ENCODE data around the gene TARBP2. TPM values are rescaled to one million over a fixed set of nuclear protein-coding genes. Genes with fewer than 3 reads are reported as not detected.
A peak's percentile ranks its signal among the peaks of the same experiment; 100 is the strongest.

TARBP2 gene
- total and polyA plus RNA-seq, 8 donors = 11.7 to 50.1 (median 17.1) TPM

GRCh38 chr12:53495903-53496751 lies 5.0 kb upstream of the TARBP2 start:
- Histone ChIP-seq H3K27me3 (no peaks in the 10 kb centered on the region), H3K4me1 (peaks cover 5 to 23% (median 15%) of the 10 kb centered on the region in 3 donors), H3K9me3 (no peaks in the 10 kb centered on the region), H3K4me3 (no peak overlapping the region), H3K27ac (peak overlapping the region; percentile 5 to 65 (median 35)), H3K36me3 (no peaks in the 10 kb centered on the region)
- intact Hi-C loops (cut with DNase I) = no loop called here
- FAIRE-seq (no peak), ATAC-seq (no peak), DNase-seq (peak in 2 of 6 donors; percentile 32 to 35)
- WGBS, 2 donors = 40 to 51% methylated on average over 5 of the region's 5 CpGs
- TF ChIP-seq, protein P1, sequence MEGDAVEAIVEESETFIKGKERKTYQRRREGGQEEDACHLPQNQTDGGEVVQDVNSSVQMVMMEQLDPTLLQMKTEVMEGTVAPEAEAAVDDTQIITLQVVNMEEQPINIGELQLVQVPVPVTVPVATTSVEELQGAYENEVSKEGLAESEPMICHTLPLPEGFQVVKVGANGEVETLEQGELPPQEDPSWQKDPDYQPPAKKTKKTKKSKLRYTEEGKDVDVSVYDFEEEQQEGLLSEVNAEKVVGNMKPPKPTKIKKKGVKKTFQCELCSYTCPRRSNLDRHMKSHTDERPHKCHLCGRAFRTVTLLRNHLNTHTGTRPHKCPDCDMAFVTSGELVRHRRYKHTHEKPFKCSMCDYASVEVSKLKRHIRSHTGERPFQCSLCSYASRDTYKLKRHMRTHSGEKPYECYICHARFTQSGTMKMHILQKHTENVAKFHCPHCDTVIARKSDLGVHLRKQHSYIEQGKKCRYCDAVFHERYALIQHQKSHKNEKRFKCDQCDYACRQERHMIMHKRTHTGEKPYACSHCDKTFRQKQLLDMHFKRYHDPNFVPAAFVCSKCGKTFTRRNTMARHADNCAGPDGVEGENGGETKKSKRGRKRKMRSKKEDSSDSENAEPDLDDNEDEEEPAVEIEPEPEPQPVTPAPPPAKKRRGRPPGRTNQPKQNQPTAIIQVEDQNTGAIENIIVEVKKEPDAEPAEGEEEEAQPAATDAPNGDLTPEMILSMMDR (IDR thresholded peaks at IDR 0.05) = no peak

- no peak for DNase-seq
- Histone ChIP-seq H3K27me3 (no peaks in the 10 kb centered on the region), H3K27ac (peak overlapping the region in 2 of 4 donors; percentile 44 to 65), H3K9me3 (no peaks in the 10 kb centered on the region), H3K4me1 (peaks cover 5 to 25% (median 15%) of the 10 kb centered on the region in 3 donors), H3K36me3 (no peaks in the 10 kb centered on the region), H3K4me3 (no peak overlapping the region)
- intact Hi-C loops (cut with DNase I) = no loop called here
- WGBS, 2 donors = 71 to 86% methylated on average over 1 of the region's 1 CpG
- ATAC-seq = no peak
- FAIRE-seq = no peak
- TF ChIP-seq, protein P1 (IDR thresholded peaks at IDR 0.05) = no peak
These were observed 4.4 kb upstream of the TARBP2 start for GRCh38 chr12:53496752-53497032.

GRCh38 chr12:53497461-53497860 lies 3.6 kb upstream of the TARBP2 start:
- peaks cover 5 to 27% (median 15%) of the 10 kb centered on the region in 3 donors for H3K4me1 ChIP-seq

GRCh38 chr12:53498235-53498630 lies 2.9 kb upstream of the TARBP2 start:
- no peak for ATAC-seq
- TF ChIP-seq, protein P1 (IDR thresholded peaks at IDR 0.05) = no peak
- WGBS, 2 donors = 86 to 87% methylated on average over 2 of the region's 2 CpGs
- Histone ChIP-seq H3K9me3 (no peaks in the 10 kb centered on the region), H3K36me3 (no peaks in the 10 kb centered on the region), H3K4me3 (no peak overlapping the region), H3K27ac (no peak overlapping the region), H3K4me1 (peaks cover 5 to 31% (median 15%) of the 10 kb centered on the region in 3 donors), H3K27me3 (no peaks in the 10 kb centered on the region)
- intact Hi-C loops (cut with DNase I) = no loop called here
- no peak for FAIRE-seq
- no peak for DNase-seq

More at GRCh38 chr12:53497461-53497860, 3.6 kb upstream of the TARBP2 start:
- DNase-seq (no peak), FAIRE-seq (no peak), ATAC-seq (no peak)
- intact Hi-C loops (cut with DNase I) = no loop called here
- Histone ChIP-seq H3K4me3 (no peak overlapping the region), H3K9me3 (no peaks in the 10 kb centered on the region), H3K27me3 (no peaks in the 10 kb centered on the region), H3K36me3 (no peaks in the 10 kb centered on the region), H3K27ac (no peak overlapping the region)
- 83 to 88% methylated on average over 3 of the region's 3 CpGs for WGBS, 2 donors
- TF ChIP-seq, protein P1 (IDR thresholded peaks at IDR 0.05) = no peak
